Smooth muscle cell (in vitro differentiated cells): ENCODE results near the gene DCTPP1. TPM values are rescaled to one million over a fixed set of nuclear protein-coding genes. Genes with fewer than 3 reads are reported as not detected.
"Not testable (repeated sequence)": the region's sequence is repeated elsewhere in the genome, so short reads cannot be mapped to it uniquely, and the experiment has no call there.

ENCODE experiments used
- DNase-seq: peaks from one replicate; lab custom pipeline; 2025; ENCODE audit not compliant: unreplicated experiment; lab: John Stamatoyannopoulos, UW
- H2AFZ ChIP-seq: fragments of 200-600 bp; sonication (generic); 2 replicates; pipeline ENCODE4 v1.6.0; 2016; ENCODE audit warnings: antibody characterized with exemption, low read depth, mild to moderate bottlenecking
- H3F3A ChIP-seq: fragments of 200-600 bp; sonication (generic); 2 replicates; pipeline ENCODE4 v1.6.0; 2017; ENCODE audit warnings: antibody characterized with exemption, low read depth
- H3K27ac ChIP-seq: fragments of 200-600 bp; sonication (generic); 2 replicates; pipeline ENCODE4 v1.5.1; 2016; ENCODE audit warnings: low read depth, mild to moderate bottlenecking
- H3K27me3 ChIP-seq: fragments of 200-600 bp; sonication (generic); 2 replicates; pipeline ENCODE4 v1.6.1; 2016; ENCODE audit warnings: low read depth, mild to moderate bottlenecking
- H3K36me3 ChIP-seq: fragments of 200-600 bp; sonication (generic); 2 replicates; pipeline ENCODE4 v1.5.1; 2016; ENCODE audit warnings: low read depth
- H3K4me1 ChIP-seq: fragments of 200-600 bp; sonication (generic); 2 replicates; pipeline ENCODE4 v1.5.1; 2016; ENCODE audit warnings: low read depth
- H3K4me2 ChIP-seq: fragments of 200-600 bp; sonication (generic); 2 replicates; pipeline ENCODE4 v1.6.0; 2016; ENCODE audit warnings: mild to moderate bottlenecking
- H3K4me3 ChIP-seq: fragments of 200-600 bp; sonication (generic); 2 replicates; pipeline ENCODE4 v1.5.1; 2016; ENCODE audit warnings: mild to moderate bottlenecking
- H3K79me2 ChIP-seq: fragments of 200-600 bp; sonication (generic); 2 replicates; pipeline ENCODE4 v1.6.0; 2016; ENCODE audit warnings: low read depth, mild to moderate bottlenecking
- H3K9ac ChIP-seq: fragments of 200-600 bp; sonication (generic); 2 replicates; pipeline ENCODE4 v1.6.0; 2016; ENCODE audit warnings: low read depth
- H3K9me3 ChIP-seq: fragments of 200-600 bp; sonication (generic); replicated peaks from 2 replicates; pipeline ENCODE4 v1.5.1; 2016; ENCODE audit warnings: low read depth
- H4K20me1 ChIP-seq: fragments of 200-600 bp; sonication (generic); 2 replicates; pipeline ENCODE4 v1.6.0; 2016; ENCODE audit warnings: low read depth
- CTCF ChIP-seq: fragments of 200-600 bp; sonication (generic); IDR thresholded peaks from 2 replicates; pipeline ENCODE4 v1.5.1; 2017; ENCODE audit warnings: borderline replicate concordance, mild to moderate bottlenecking, antibody characterized with exemption; ENCODE audit not compliant: insufficient read depth, poor library complexity, severe bottlenecking
- WGBS: methylation state at CpG from one replicate; pipeline ENCODE4 v1.1.7; 2016; ENCODE audit warnings: low lambda C conversion rate; 5-methylcytosine and 5-hydroxymethylcytosine counted together
- polyA plus RNA-seq: library from polyadenylated mRNA; unstranded; fragments of >200 nt; fragmentation: Nextera tagmentation; extraction: Ambion mirVana; gene quantifications from 2 replicates; pipeline ENCODE4 v1.2.1, GENCODE V29; 2016
- total RNA-seq: library from RNA; depleted of rRNA; stranded (reverse); fragments of >200 nt; gene quantifications from 2 replicates; pipeline ENCODE4 v1.2.3, GENCODE V29; 2014

DCTPP1 gene
- total RNA-seq, result 18.4 and 18.6 TPM in 2 replicates
- 34.8 and 37.8 TPM in 2 replicates for polyA plus RNA-seq

- no peaks in the 10 kb centered on the region for H4K20me1 ChIP-seq
- no peaks in the 10 kb centered on the region for H3K36me3 ChIP-seq
- no peaks in the 10 kb centered on the region for H3K9me3 ChIP-seq
- peak; percentile 57 for DNase-seq
- no peak within 1 kb of the TSS for H3K27ac ChIP-seq
- H3K4me3 ChIP-seq, result peak within 1 kb of the TSS; percentile 58
- no peaks in the 10 kb centered on the region for H3F3A ChIP-seq
- no peaks in the 10 kb centered on the region for H3K79me2 ChIP-seq
- WGBS, result 2% methylated on average over 49 of the region's 49 CpGs
- H3K27me3 ChIP-seq, result no peaks in the 10 kb centered on the region
- peak within 1 kb of the TSS; percentile 86 for H3K4me2 ChIP-seq
- TF ChIP-seq CTCF, result peak; percentile 87
- H3K9ac ChIP-seq, result peak within 1 kb of the TSS; percentile 19
- peaks cover 4% of the 10 kb centered on the region for H3K4me1 ChIP-seq
- peak within 1 kb of the TSS; percentile 65 for H2AFZ ChIP-seq
Measured at GRCh38 chr16:30429678-30430427, at the start of gene DCTPP1. Gene DCTPP1 (minus strand): TSS chr16:30430030. CDS start chr16:30429980, 50 bp downstream.

GRCh38 chr16:30478766-30479478 is 49.1 kb upstream of the DCTPP1 start:
- WGBS, result 90% methylated on average over 12 of the region's 12 CpGs
- H3K36me3 ChIP-seq, result no peaks in the 10 kb centered on the region
- no peak overlapping the region for H3K27ac ChIP-seq
- no peaks in the 10 kb centered on the region for H3K79me2 ChIP-seq
- H3F3A ChIP-seq, result no peaks in the 10 kb centered on the region
- TF ChIP-seq CTCF, result no peak
- H3K4me2 ChIP-seq, result no peak overlapping the region
- H3K9me3 ChIP-seq, result no peaks in the 10 kb centered on the region
- no peak overlapping the region for H3K9ac ChIP-seq
- no peaks in the 10 kb centered on the region for H4K20me1 ChIP-seq
- H3K4me1 ChIP-seq, result no peaks in the 10 kb centered on the region
- no peak overlapping the region for H2AFZ ChIP-seq
- peaks cover 14% of the 10 kb centered on the region for H3K27me3 ChIP-seq
- no peak overlapping the region for H3K4me3 ChIP-seq
- no peak for DNase-seq

GRCh38 chr16:30477773-30478172 is 47.9 kb upstream of the DCTPP1 start:
- H4K20me1 ChIP-seq, H3K4me1 ChIP-seq, H3K27ac ChIP-seq, H3K4me2 ChIP-seq, H2AFZ ChIP-seq, H3K4me3 ChIP-seq, H3K36me3 ChIP-seq, H3F3A ChIP-seq, H3K79me2 ChIP-seq, H3K9me3 ChIP-seq, DNase-seq, H3K27me3 ChIP-seq, H3K9ac ChIP-seq: not testable (repeated sequence)
- WGBS, result 91% methylated on average over 3 of the region's 3 CpGs

GRCh38 chr16:30476991-30477390 is 47.2 kb upstream of the DCTPP1 start:
- no peak overlapping the region for H3K9ac ChIP-seq
- H3K36me3 ChIP-seq, result no peaks in the 10 kb centered on the region
- no peaks in the 10 kb centered on the region for H3K79me2 ChIP-seq
- H3K9me3 ChIP-seq, result no peaks in the 10 kb centered on the region
- H3K4me2 ChIP-seq, result no peak overlapping the region
- 80% methylated on average over 3 of the region's 3 CpGs for WGBS
- H2AFZ ChIP-seq, result no peak overlapping the region
- no peak overlapping the region for H3K27ac ChIP-seq
- DNase-seq, result no peak
- H3K4me3 ChIP-seq, result no peak overlapping the region
- H3F3A ChIP-seq, result no peaks in the 10 kb centered on the region
- H4K20me1 ChIP-seq, result no peaks in the 10 kb centered on the region
- H3K4me1 ChIP-seq, result no peaks in the 10 kb centered on the region
- TF ChIP-seq CTCF, result no peak
- H3K27me3 ChIP-seq, result peaks cover 8% of the 10 kb centered on the region
